HG03045 (cell line): Measurements from ENCODE around the gene CRHR2.

Experiments used
- ATAC-seq: cut with Tn5 transposase; IDR thresholded peaks from one replicate; pipeline ENCODE4 v1.9.1; 2021; ENCODE audit warnings: mild to moderate bottlenecking, moderate library complexity; ENCODE audit not compliant: unreplicated experiment

CRHR2 gene

DNA sequence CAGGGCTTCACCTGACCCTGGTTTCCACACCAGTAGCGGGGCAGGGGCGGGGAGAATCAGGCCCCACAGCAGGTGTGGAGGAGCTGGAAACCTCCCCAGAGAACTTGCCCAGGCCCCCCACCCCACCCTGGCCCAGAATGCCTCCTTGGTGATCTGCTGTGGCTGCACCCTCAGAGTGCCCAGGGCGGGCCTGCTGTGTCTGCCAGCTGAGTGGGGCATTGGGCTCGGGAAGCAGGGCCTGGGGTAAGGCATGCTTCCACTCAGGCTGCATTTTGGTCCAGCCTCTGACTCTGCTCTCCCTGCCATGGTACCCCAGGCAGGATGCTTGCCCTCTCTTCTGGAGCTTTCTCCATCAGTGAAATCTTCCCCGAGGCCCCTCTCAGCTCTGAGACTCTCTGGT lies 1.1 kb upstream of the CRHR2 start:
- ATAC-seq, result no peak

- no peak for ATAC-seq
Observed at GRCh38 chr7:30681815-30682211, 443 bp downstream of the CRHR2 start.

DNA sequence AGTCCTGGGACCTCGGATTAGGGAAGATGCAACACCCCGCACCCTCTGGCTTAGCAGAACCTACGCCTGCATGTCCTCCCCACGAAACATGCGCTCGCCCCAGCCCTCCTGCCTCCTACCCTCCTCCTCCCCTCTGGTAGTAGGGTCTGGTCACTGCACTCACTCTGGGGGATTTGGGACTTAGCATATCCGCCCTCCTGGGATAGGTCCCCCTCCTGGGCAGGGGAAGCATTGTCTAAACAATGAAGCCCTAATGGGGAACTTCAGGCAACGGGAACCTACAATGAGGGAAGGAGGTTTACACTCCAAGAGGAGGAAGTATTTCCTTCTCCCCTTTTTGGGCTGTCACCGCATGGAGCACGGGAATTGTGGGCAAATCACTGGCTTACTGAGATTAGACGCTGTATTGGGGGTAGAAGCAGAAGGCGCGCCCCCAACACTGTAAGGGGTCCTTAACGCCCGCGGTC lies 892 bp downstream of the CRHR2 start:
- no peak for ATAC-seq

GRCh38 chr7:30679664-30680063 lies 2.6 kb downstream of the CRHR2 start:
- no peak for ATAC-seq

GRCh38 chr7:30678805-30679204 lies 3.5 kb downstream of the CRHR2 start:
- ATAC-seq, result no peak

DNA sequence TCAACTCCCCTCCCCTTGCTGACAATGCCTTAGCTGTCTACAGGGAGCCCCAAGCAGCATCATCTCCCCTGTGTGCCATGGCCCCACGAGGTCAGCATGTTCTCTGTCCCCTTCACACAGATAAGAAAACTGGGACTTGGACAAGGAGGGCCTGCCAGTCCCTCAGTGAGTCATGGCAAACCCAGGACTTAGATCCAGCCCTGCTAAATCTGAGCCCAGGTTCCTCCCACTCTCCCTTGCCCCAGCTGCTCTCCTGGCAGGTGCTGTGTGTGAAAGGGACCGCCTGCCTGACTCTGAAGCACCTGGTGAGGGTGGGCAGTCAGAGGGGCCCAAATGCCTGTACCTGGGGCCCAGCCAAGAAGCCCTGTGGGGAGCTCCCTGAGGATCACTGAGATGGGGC lies 7.4 kb downstream of the CRHR2 start:
- no peak for ATAC-seq

DNA sequence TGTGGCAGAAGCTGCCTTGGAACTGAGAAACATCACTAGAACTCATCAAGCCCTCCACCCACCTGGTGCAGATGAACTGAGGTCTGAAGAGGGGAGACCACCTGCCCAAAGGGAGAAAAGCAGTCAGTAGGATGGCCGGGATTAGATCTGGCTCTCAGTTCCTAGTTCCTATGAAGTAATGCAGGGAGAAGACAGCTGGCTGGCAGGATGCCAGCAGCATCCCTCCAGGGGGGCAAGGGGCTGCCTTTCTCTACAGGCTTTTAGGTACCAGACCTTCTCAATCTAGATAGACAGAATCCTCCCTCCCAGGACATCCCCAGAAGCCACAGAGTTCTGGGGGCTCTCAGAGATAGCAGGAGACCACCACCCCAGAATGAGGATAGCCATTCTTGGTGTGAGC lies 7.8 kb downstream of the CRHR2 start:
- no peak for ATAC-seq

DNA sequence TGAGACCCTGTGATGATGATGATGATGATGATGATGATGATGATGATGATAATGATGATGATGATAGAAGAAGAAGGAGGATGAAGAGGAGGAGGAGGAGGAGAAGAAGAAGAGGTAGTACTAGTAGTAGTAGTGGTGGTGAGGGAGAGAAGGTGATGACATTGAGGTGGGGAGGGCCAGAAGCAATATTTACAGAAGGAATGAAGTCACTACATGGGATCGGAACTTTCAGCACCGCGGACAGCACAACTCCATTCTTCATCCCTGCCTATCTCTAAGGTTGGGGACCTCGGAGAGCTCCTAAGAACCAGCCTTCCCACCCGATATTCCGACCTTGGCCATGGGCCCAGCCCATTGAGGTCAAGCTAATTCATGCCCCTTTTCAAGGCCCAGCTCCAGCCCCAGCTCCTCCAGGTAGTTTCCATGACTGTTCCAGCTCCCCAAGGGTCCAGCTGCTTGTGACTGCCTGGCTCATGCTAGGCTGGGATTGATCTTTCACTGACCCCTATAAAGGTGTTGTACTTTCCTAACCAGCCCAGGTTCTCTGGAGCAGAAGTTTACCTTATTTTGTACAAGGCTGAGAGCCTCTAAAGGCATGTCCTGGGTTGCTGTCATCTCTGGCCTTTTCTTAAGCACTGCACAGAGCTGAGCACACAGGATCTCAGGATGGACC lies 10.3 kb downstream of the CRHR2 start:
- no peak for ATAC-seq

- no peak for ATAC-seq
Observed at GRCh38 chr7:30668102-30668501, 14.2 kb downstream of the CRHR2 start.

DNA sequence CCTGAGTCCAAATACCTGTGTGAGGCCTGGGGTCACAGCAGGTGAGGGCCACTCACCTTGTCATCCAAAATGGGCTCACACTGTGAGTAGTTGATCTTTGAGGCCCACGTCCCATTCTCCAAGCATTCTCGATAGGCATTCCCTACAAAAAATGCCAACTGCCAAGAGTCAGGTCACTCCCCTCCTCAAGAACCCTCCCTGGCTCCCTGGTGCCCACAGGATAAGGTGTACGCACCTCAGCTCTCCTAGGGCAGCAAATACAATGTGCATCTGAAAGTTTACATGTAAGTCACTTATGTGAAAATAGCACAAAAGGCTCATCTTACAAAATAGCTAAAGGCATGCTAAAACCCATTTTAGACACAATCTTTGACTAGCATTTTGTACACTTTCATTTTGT lies 15.1 kb downstream of the CRHR2 start:
- no peak for ATAC-seq

DNA sequence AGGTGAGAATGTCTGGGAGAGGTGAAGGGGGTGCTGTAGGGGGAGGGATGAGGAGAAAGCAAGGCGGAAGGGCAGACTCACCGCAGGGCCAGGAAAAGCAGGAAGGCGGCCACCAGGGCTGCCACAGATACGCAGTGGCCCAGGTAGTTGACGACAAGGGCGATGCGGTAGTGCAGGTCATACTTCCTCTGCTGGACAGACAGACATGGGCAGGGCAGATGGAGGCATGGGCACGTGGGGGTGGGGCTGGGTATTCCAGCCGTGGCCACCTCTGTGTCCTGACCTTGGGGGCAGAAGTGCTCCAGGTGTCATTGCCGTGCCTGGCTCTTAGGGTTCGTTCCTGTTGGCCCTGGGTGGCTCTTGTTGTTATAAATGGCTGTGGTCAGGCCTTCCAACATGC lies 16.8 kb downstream of the CRHR2 start:
- ATAC-seq, result no peak

DNA sequence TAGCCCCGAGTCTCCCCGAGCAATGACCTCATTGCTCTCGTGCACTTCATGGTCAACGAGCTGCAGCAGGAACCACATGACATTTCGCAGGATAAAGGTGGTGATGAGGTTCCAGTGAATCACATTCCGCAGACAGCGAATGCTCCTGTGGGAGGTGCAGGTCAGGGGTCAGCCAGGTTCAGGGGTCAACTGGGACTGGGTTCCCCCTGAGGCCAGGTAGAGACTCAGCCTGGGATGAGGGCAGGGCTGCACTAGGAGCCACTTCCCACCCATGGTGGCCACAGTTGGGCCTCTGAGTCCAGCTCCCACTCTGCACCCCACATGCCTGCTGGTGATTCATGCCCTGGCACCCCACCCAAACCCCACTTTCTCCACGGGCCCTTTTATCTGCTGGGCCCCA lies 17.2 kb downstream of the CRHR2 start:
- ATAC-seq, result no peak

DNA sequence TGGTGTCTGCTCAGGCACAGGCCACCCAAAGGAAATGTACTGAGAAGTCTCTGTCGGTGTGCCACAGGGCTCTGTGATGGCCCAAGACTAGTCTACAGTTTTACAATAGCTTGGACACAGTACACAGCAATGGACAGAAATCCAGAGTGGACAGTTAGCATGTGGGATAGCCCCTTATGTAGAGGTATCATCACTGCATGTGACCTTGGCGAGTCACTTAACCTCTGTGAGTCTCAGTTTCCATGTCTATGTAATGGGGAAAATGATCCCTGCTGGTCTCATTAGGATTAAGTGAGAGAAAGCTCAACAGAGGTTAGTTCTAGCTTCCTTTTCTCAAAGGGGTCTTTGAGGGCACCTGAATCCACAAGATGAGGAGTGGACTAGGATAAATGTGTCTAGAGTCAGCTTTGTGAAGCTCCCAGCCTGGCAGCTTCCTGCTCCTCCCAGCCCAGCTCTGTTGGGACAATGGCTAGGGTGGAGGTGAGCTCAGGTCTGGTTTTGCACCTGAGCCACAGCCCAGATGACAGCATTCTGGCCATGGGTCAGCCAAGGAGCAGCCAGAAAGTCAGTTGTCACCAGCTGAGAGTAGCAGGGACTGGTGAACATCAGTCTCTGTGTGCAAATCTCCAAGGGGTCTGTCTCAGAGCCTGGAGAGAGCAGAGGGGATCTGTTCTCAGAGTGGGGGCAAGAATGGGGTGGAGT lies 17.9 kb downstream of the CRHR2 start:
- ATAC-seq, result no peak

GRCh38 chr7:30663414-30663813 lies 18.8 kb downstream of the CRHR2 start:
- no peak for ATAC-seq

- ATAC-seq, result no peak
Observed at GRCh38 chr7:30662431-30662939, 19.8 kb downstream of the CRHR2 start.

GRCh38 chr7:30661926-30662325 lies 20.3 kb downstream of the CRHR2 start:
- no peak for ATAC-seq

GRCh38 chr7:30660331-30661255 lies 21.7 kb downstream of the CRHR2 start:
- no peak for ATAC-seq

DNA sequence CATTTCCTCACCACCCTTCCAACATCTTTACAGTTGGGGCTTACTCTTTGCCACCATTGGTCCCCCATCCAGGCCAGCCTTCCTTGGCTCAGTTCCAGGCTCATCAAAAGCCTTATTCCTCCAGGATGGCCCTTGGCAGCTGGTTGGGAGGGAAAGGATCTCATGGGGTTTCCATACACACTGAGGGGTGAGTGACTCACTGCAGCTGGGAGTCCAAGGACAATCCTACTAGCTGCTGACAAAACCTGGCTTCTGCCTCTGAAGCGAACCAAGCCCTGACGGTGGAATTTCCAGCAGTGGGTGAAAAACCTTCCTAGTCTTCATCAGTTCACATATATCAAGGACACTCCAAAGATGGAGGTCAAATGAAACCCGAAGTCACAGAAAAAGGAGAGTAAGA lies 22.9 kb downstream of the CRHR2 start:
- no peak for ATAC-seq

DNA sequence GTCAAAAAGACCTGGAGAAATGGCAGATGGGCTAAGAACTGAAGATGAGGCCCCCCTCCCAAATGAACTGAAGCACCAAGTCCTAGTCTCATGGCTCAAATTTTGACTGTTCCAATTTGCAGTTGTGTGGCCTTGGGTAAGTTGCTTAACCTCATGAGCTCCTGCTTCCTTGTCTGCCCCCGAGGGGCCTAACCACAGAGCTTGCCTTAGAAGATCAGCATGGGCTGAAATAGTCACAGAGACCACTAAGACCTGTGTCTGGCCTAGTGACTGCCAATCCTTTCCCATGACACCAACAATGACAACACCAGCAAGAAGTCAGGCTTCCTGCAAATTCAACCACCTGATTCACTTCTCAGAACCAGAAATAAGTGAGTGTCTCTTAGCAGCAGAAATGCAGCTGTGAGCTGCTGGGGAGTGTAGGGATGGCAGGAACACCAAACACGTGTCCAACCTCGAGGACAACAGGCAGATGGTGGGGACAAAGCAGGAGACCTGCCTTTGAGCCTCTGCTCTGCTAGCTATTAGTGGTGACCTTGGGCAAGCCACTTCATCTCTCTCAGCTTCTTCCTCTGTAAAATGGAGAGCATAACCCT lies 23.7 kb downstream of the CRHR2 start:
- ATAC-seq, result no peak

- ATAC-seq, result no peak
Observed at GRCh38 chr7:30657131-30657530, 25.1 kb downstream of the CRHR2 start.
